MM.1S (cell line): ENCODE data around the gene RIPOR2.

Experiments used
- DNase-seq: peaks from one replicate; pipeline ENCODE4 v3.0.0-alpha.2; 2015
- H2AFZ ChIP-seq: fragments of 300-600 bp; sonication (generic); 2 replicates; pipeline ENCODE4 v1.6.0; 2016; ENCODE audit warnings: antibody characterized with exemption, low read length
- H3F3A ChIP-seq: fragments of 300-600 bp; sonication (generic); 2 replicates; pipeline ENCODE4 v1.6.1; 2016; ENCODE audit warnings: mild to moderate bottlenecking, antibody characterized with exemption, low read length, moderate library complexity, mixed read lengths; ENCODE audit not compliant: insufficient read depth
- H3K27ac ChIP-seq: fragments of 300-600 bp; sonication (generic); 2 replicates; pipeline ENCODE4 v1.5.1; 2016; ENCODE audit warnings: mild to moderate bottlenecking, low read length
- H3K27me3 ChIP-seq: fragments of 300-600 bp; sonication (generic); replicated peaks from 2 replicates; pipeline ENCODE4 v1.6.0; 2016; ENCODE audit warnings: low read length; ENCODE audit not compliant: insufficient read depth
- H3K36me3 ChIP-seq: fragments of 300-600 bp; sonication (generic); replicated peaks from 2 replicates; pipeline ENCODE4 v1.6.1; 2016; ENCODE audit warnings: mild to moderate bottlenecking, low read length, mixed read lengths; ENCODE audit not compliant: insufficient read depth
- H3K4me1 ChIP-seq: fragments of 300-600 bp; sonication (generic); 2 replicates; pipeline ENCODE4 v1.6.1; 2016; ENCODE audit warnings: low read length, mixed read lengths
- H3K4me2 ChIP-seq: fragments of 300-600 bp; sonication (generic); 2 replicates; pipeline ENCODE4 v1.6.0; 2016; ENCODE audit warnings: low read depth, low read length
- H3K4me3 ChIP-seq: fragments of 300-600 bp; sonication (generic); 2 replicates; pipeline ENCODE4 v1.5.1; 2016; ENCODE audit warnings: low read length, mixed read lengths
- H3K79me2 ChIP-seq: fragments of 300-600 bp; sonication (generic); 2 replicates; pipeline ENCODE4 v1.6.1; 2016; ENCODE audit warnings: mixed run types, low read length, mixed read lengths
- H3K9ac ChIP-seq: fragments of 300-600 bp; sonication (generic); 2 replicates; pipeline ENCODE4 v1.6.1; 2016; ENCODE audit warnings: low read length, mixed read lengths
- H3K9me2 ChIP-seq: fragments of 300-600 bp; sonication (generic); replicated peaks from 2 replicates; pipeline ENCODE4 v1.6.1; 2016; ENCODE audit warnings: mild to moderate bottlenecking, low read length, mixed read lengths; ENCODE audit not compliant: insufficient read depth
- H3K9me3 ChIP-seq: fragments of 300-600 bp; sonication (generic); replicated peaks from 2 replicates; pipeline ENCODE4 v1.6.1; 2016; ENCODE audit warnings: mild to moderate bottlenecking, low read length, mixed read lengths; ENCODE audit not compliant: insufficient read depth
- H4K20me1 ChIP-seq: fragments of 300-600 bp; sonication (generic); 2 replicates; pipeline ENCODE4 v1.6.1; 2016; ENCODE audit warnings: mild to moderate bottlenecking, low read length, moderate library complexity, mixed read lengths; ENCODE audit not compliant: insufficient read depth
- EZH2 ChIP-seq: fragments of 300-600 bp; sonication (generic); optimal IDR thresholded peaks from 2 replicates; pipeline ENCODE3; 2017; ENCODE audit warnings: low read depth, mild to moderate bottlenecking, antibody characterized with exemption, low read length, mixed read lengths
- EZH2phosphoT487 ChIP-seq: fragments of 300-600 bp; sonication (generic); IDR thresholded peaks from 2 replicates; pipeline ENCODE4 v1.6.1; 2018; ENCODE audit warnings: antibody characterized with exemption, low read length
- TF ChIP-seq, protein P1 (sequence below): fragments of 300-600 bp; sonication (generic); IDR thresholded peaks from 2 replicates; pipeline ENCODE4 v1.5.1; 2016; ENCODE audit warnings: antibody characterized with exemption, low read length, mixed read lengths

RIPOR2 gene

DNA sequence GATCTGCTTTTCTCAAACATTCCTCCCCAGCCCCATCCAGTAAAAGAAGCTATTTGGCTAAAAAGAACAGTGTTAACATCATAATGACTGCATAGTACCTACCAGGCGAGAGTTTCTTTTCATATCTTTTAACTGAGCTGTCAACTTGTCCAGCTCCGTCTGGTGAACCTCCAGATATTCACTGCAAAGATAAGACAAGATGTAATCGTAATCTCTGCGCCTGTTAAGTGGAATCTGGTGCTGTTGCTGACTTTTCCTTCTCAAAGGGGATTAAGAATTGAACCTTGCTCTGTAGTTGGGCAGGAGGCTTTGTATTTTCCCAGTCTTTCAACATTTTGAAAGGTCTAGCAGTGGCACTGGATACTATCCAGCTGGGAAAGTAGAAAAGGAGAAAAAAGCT is 63.0 kb downstream of the RIPOR2 start:
- Histone ChIP-seq H3K36me3 (no peaks in the 10 kb centered on the region), H3K27ac (no peak overlapping the region), H3K4me2 (no peak overlapping the region), H3K9me2 (no peaks in the 10 kb centered on the region), H3K4me3 (no peak overlapping the region), H3K27me3 (no peaks in the 10 kb centered on the region), H3K4me1 (no peaks in the 10 kb centered on the region), H2AFZ (no peak overlapping the region), H3K9me3 (no peaks in the 10 kb centered on the region), H3K79me2 (no peaks in the 10 kb centered on the region), H4K20me1 (no peaks in the 10 kb centered on the region), H3K9ac (no peak overlapping the region), H3F3A (no peaks in the 10 kb centered on the region)
- DNase-seq, result no peak
- no peak for TF ChIP-seq EZH2phosphoT487
- TF ChIP-seq, protein P1, sequence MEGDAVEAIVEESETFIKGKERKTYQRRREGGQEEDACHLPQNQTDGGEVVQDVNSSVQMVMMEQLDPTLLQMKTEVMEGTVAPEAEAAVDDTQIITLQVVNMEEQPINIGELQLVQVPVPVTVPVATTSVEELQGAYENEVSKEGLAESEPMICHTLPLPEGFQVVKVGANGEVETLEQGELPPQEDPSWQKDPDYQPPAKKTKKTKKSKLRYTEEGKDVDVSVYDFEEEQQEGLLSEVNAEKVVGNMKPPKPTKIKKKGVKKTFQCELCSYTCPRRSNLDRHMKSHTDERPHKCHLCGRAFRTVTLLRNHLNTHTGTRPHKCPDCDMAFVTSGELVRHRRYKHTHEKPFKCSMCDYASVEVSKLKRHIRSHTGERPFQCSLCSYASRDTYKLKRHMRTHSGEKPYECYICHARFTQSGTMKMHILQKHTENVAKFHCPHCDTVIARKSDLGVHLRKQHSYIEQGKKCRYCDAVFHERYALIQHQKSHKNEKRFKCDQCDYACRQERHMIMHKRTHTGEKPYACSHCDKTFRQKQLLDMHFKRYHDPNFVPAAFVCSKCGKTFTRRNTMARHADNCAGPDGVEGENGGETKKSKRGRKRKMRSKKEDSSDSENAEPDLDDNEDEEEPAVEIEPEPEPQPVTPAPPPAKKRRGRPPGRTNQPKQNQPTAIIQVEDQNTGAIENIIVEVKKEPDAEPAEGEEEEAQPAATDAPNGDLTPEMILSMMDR, result no peak
- no peak for TF ChIP-seq EZH2

DNA sequence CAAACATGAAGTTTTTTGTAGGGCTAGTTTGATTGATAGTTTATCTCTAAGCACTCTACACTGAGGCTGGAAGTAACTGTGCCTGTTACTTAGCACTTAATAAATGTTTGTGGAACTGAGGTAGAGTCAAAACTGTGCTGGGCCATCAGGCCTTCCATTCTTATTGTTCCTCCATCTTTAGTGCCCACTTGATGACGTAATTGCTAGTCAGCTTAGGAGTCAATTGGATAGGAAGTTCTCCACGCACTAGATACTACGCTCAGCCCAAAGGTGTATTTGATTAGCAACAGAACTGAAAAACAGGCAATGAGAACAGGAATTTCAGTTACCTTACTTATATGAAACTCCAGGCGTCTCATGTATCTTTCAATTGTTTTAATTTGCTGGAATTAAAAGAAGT is 67.0 kb downstream of the RIPOR2 start:
- Histone ChIP-seq H3K4me1 (no peaks in the 10 kb centered on the region), H3K27me3 (no peaks in the 10 kb centered on the region), H3K4me2 (no peak overlapping the region), H3K79me2 (no peaks in the 10 kb centered on the region), H3K9ac (no peak overlapping the region), H3F3A (no peaks in the 10 kb centered on the region), H3K27ac (no peak overlapping the region), H3K9me2 (no peaks in the 10 kb centered on the region), H3K9me3 (no peaks in the 10 kb centered on the region), H3K36me3 (no peaks in the 10 kb centered on the region), H3K4me3 (no peak overlapping the region), H2AFZ (no peak overlapping the region), H4K20me1 (no peaks in the 10 kb centered on the region)
- no peak for DNase-seq
- TF ChIP-seq, protein P1, result no peak
- TF ChIP-seq EZH2, result no peak
- TF ChIP-seq EZH2phosphoT487, result no peak

DNA sequence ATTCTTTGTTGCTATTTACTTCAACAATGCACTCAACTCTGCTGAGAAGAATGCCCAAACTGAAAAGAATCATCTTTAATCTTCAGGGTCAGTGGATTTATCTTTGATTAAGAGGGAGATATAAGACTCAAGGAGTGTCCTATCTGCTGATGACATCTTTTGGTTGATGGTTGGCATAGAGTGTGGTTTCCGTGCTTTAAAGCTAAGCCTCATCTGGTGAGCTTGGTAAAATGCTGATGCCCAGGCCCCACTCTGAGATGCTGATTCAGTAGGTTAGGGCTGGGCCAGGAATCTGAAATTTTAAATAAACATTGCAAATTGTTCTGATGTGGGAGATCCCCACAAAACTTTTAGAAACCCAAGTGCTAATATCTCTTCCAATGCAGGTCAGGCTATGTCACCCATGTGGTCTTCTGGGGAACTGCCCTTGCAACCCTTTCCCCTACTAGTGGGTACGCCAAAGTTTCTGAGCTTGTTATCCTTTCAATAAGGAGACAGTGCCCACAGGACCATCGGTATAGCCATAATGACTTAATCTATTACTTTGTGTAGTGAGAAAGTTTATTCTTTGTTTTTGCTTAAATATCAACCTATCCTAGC is 68.6 kb downstream of the RIPOR2 start:
- Histone ChIP-seq H3K9me3 (no peaks in the 10 kb centered on the region), H3K9me2 (no peaks in the 10 kb centered on the region), H3K4me3 (no peak overlapping the region), H4K20me1 (no peaks in the 10 kb centered on the region), H3K27me3 (0 out of 2 replicates have a peak, but pooled peaks cover 4% of the 10 kb centered on the region), H3F3A (no peaks in the 10 kb centered on the region), H3K36me3 (no peaks in the 10 kb centered on the region), H3K9ac (no peak overlapping the region), H3K4me2 (no peak overlapping the region), H3K27ac (no peak overlapping the region), H2AFZ (no peak overlapping the region), H3K79me2 (no peaks in the 10 kb centered on the region), H3K4me1 (peaks cover 2% of the 10 kb centered on the region)
- TF ChIP-seq EZH2phosphoT487, result no peak
- TF ChIP-seq EZH2, result no peak
- TF ChIP-seq, protein P1, result no peak
- DNase-seq, result no peak
